Gastroesophageal sphincter (tissue), 4 donors: ENCODE measurements around the gene INSYN2A. TPM values are rescaled to one million over a fixed set of nuclear protein-coding genes. Genes with fewer than 3 reads are reported as not detected.

Experiments
- ATAC-seq: fragments of 150-250 bp; one replicate; pipeline ENCODE4 v1.9.1; 2016; ENCODE audit warnings: mild to moderate bottlenecking, moderate library complexity
- H3K27ac ChIP-seq, 4 donors: fragments of 200-600 bp; sonication (generic) in 3 of 4; 1 replicate in 3 of 4; 2 replicates in 1 of 4; pipeline ENCODE4 v1.5.1; 2016 to 2019
- H3K27me3 ChIP-seq: fragments of 200-600 bp; sonication (generic); one replicate; pipeline ENCODE4 v1.5.1; 2019
- H3K36me3 ChIP-seq, 2 donors: fragments of 200-600 bp; sonication (generic); one replicate each; pipeline ENCODE4 v1.5.1; 2019; ENCODE audit warnings: control low read depth in 1 of 2
- H3K4me1 ChIP-seq, 3 donors: fragments of 200-600 bp; sonication (generic); 1 replicate in 2 of 3; 2 replicates in 1 of 3; pipeline ENCODE4 v1.5.1; 2016 to 2019; ENCODE audit warnings: control low read depth in 2 of 3
- H3K4me3 ChIP-seq, 2 donors: fragments of 200-600 bp; sonication (generic); one replicate each; pipeline ENCODE4 v1.5.1; 2019; ENCODE audit warnings: mild to moderate bottlenecking in 1 of 2, moderate library complexity in 1 of 2
- H3K9me3 ChIP-seq, 3 donors: fragments of 200-600 bp; sonication (generic); one replicate each; pipeline ENCODE4 v1.5.1; 2017 to 2019; ENCODE audit warnings: control low read depth in 2 of 3
- EP300 ChIP-seq: sonication (generic); formaldehyde crosslinking; IDR thresholded peaks from one replicate; pipeline ENCODE4 v1.6.1; 2017; ENCODE audit warnings: antibody characterized with exemption, mild to moderate bottlenecking
- POLR2A ChIP-seq, 2 donors: fragments of 450-650 bp; IDR thresholded peaks; one replicate each; pipeline ENCODE4 v1.6.1; 2017; ENCODE audit warnings: antibody characterized with exemption in 2 of 2, mild to moderate bottlenecking in 2 of 2, moderate library complexity in 1 of 2
- POLR2AphosphoS5 ChIP-seq: sonication (generic); formaldehyde crosslinking; IDR thresholded peaks from one replicate; pipeline ENCODE4 v1.6.1; 2017; ENCODE audit warnings: antibody characterized with exemption
- WGBS, 2 donors: methylation state at CpG; one replicate each; pipeline ENCODE4 v1.1.5; 2018; ENCODE audit warnings: low coverage in 1 of 2; 5-methylcytosine and 5-hydroxymethylcytosine counted together
- total RNA-seq, 4 donors: library from RNA; depleted of rRNA; stranded (reverse); fragments of >200 nt; gene quantifications; one replicate each; pipeline ENCODE4 v1.1.0, GENCODE V29; 2016
- TF ChIP-seq, protein P1 (sequence below), 4 experiments: fragments of 200-600 bp in 2 of 4; fragments of 450-650 bp in 2 of 4; sonication (generic) in 1 of 4; IDR thresholded peaks; one replicate each; pipeline ENCODE4 v1.5.1; 2017 to 2019; ENCODE audit warnings: antibody characterized with exemption in 4 of 4, mild to moderate bottlenecking in 2 of 4, moderate library complexity in 2 of 4

The INSYN2A gene
- total RNA-seq, 4 donors from 2014 or later: 0.22 to 0.85 (median 0.40) TPM; not detected in 1

DNA sequence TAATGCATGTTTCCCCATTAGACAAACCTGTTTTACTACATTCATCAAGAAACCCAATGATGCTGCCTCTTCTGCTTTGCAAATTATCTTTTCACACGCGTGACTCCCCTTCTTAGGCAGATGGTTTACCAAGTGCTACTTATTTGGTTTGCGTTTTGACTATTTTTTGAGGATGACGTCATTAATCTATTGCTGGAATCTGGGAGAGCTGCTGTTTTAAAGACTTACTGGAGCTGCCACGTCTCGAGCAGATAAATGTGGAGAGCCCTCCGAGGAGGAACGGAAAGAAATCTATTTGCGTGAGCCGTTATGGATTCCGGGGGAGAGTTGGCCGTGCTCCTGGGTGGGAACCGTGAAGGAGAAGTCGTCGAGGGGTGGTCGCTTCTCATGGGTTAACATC lies 19.7 kb downstream of the INSYN2A start:
- Histone ChIP-seq H3K27ac (no peak overlapping the region), H3K4me1 (no peaks in the 10 kb centered on the region), H3K4me3 (no peak overlapping the region), H3K9me3 (no peaks in the 10 kb centered on the region), H3K27me3 (no peaks in the 10 kb centered on the region), H3K36me3 (peaks cover 0 to 44% of the 10 kb centered on the region in 2 donors)
- 85% methylated on average over 11 to 14 of the region's 16 CpGs for WGBS, 2 donors
- ATAC-seq: no peak
- TF ChIP-seq EP300 (no peak), POLR2AphosphoS5 (no peak), POLR2A (IDR thresholded peaks at IDR 0.05) (no peak)
- TF ChIP-seq, protein P1, sequence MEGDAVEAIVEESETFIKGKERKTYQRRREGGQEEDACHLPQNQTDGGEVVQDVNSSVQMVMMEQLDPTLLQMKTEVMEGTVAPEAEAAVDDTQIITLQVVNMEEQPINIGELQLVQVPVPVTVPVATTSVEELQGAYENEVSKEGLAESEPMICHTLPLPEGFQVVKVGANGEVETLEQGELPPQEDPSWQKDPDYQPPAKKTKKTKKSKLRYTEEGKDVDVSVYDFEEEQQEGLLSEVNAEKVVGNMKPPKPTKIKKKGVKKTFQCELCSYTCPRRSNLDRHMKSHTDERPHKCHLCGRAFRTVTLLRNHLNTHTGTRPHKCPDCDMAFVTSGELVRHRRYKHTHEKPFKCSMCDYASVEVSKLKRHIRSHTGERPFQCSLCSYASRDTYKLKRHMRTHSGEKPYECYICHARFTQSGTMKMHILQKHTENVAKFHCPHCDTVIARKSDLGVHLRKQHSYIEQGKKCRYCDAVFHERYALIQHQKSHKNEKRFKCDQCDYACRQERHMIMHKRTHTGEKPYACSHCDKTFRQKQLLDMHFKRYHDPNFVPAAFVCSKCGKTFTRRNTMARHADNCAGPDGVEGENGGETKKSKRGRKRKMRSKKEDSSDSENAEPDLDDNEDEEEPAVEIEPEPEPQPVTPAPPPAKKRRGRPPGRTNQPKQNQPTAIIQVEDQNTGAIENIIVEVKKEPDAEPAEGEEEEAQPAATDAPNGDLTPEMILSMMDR (IDR thresholded peaks at IDR 0.05): no peak

DNA sequence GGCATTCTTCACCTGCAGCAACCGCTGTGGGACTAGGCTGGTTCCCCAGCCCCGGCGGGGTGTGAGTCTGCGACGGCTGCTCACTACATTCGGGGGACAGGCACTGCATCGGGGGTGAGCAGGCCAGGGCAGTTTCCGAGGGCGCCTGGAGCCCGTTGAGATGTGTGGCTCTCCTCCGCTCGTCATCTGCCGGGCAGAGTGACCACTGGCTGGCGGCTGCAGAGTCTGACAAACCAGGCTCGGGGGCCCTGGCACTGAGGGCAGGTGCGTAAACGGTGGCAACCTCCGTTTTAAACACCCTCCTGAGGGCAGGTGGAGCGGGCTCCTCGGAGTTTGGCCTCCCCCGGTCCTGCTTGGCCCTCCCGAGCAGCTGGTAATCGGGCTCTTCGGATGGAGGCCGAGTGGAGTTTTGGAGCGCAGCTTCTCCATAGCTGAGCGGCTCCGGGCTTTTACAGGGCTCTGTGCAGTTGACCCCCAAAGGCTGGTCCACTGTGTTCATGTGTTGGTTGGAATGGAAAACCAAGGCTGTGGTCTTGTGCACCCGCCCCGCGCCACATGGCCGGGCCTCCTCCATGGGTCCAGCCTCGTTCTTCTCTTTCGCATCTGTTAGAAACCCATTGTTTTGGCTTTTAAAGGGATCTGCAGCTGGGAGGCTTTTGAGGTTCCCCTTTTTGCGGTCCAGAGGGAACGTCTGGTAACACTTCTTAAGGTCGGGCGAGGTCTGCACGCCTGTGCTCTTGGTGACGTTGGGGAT lies 20.9 kb downstream of the INSYN2A start:
- ATAC-seq: no peak

DNA sequence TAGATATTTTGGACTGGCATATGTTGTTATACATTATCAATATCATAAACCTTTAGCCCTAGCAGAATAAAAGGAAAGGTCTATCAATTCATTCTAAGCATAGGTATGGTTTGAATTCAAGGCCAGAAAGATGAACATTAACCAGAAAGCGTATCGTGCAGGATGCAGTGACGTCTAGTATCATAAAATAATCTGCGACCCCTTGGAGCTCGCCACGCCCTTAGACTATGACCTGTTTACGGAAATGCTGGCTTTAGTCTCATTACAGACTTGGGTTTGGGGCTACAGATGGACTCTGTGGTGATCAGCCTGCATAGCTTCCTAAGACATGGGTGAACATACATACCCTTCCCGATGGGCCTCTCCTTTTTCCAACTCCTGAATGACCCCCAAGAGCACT lies 21.5 kb downstream of the INSYN2A start:
- no peak overlapping the region for H3K4me3 ChIP-seq
- TF ChIP-seq, protein P1 (IDR thresholded peaks at IDR 0.05): no peak
- TF ChIP-seq POLR2AphosphoS5 (no peak), POLR2A (IDR thresholded peaks at IDR 0.05) (no peak), EP300 (no peak)
- H3K27me3 ChIP-seq: no peaks in the 10 kb centered on the region
- WGBS, 2 donors: 99% methylated on average over 7 to 8 of the region's 8 CpGs
- ATAC-seq: no peak
- H3K9me3 ChIP-seq: no peaks in the 10 kb centered on the region
- no peaks in the 10 kb centered on the region for H3K4me1 ChIP-seq
- peaks cover 0 to 44% of the 10 kb centered on the region in 2 donors for H3K36me3 ChIP-seq
- no peak overlapping the region for H3K27ac ChIP-seq

More for the DNA sequence above, 20.9 kb downstream of the INSYN2A start:
- peaks cover 0 to 44% of the 10 kb centered on the region in 2 donors for H3K36me3 ChIP-seq
- no peaks in the 10 kb centered on the region for H3K27me3 ChIP-seq
- TF ChIP-seq EP300 (no peak), POLR2A (IDR thresholded peaks at IDR 0.05) (no peak), POLR2AphosphoS5 (no peak)
- TF ChIP-seq, protein P1 (IDR thresholded peaks at IDR 0.05): no peak
- no peak overlapping the region for H3K4me3 ChIP-seq
- WGBS, 2 donors: 100% methylated on average over 5 of the region's 40 CpGs; no CpG with 5 or more reads in 1 of the 2 donors
- H3K27ac ChIP-seq: no peak overlapping the region
- no peaks in the 10 kb centered on the region for H3K4me1 ChIP-seq
- no peaks in the 10 kb centered on the region for H3K9me3 ChIP-seq

DNA sequence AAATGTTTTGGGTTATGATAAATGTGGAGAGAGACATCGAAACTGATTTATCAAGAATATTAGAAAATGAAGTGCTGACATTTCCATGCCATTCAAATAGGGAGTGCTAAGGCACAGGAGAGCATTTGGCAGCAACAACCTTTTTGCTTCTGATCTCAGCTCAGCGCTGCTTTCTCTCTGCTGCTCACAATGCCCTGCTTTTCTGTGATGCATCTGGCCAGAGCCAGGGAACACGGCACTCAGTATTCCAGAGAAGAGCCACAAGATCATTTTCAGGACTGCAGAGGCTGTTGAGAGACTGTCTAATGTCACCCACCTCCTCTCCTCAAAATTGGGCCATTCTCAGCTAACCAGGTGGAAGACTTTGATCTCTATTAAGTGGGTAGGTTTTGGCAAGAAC lies 28.1 kb downstream of the INSYN2A start:
- Histone ChIP-seq H3K4me1 (peaks cover 0 to 1% (median 0%) of the 10 kb centered on the region in 3 donors), H3K27me3 (no peaks in the 10 kb centered on the region), H3K4me3 (no peak overlapping the region), H3K9me3 (no peaks in the 10 kb centered on the region), H3K36me3 (peaks cover 0 to 5% of the 10 kb centered on the region in 2 donors), H3K27ac (no peak overlapping the region)
- ATAC-seq: no peak
- TF ChIP-seq POLR2AphosphoS5: no peak
- TF ChIP-seq POLR2A (IDR thresholded peaks at IDR 0.05): no peak
- no peak for TF ChIP-seq EP300
- WGBS, 2 donors: 80 to 86% methylated on average over 2 to 3 of the region's 3 CpGs

DNA sequence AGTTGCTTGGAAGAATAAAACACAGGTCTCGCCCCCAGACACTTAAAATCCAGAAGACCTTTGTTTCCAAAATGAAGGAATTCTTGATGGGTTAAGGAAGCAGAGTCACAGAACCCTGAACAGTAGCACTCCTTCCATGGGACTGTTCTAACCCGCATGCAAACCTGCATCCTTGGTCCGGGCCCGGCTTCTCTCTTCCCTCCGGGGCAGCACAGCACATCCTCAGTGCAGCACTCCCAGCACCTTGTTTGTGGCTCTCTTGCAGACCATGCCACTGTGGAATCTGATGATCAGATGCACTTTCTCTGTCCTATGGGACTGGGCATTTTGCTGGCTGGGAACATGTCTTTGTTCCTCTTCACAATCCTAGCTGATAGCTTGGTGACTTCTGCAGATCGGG lies 33.5 kb downstream of the INSYN2A start:
- no peaks in the 10 kb centered on the region for H3K9me3 ChIP-seq
- no peak for ATAC-seq
- 87 to 93% methylated on average over 2 to 6 of the region's 6 CpGs for WGBS, 2 donors
- H3K4me1 ChIP-seq: peaks cover 0 to 9% (median 0%) of the 10 kb centered on the region in 3 donors
- no peak overlapping the region for H3K27ac ChIP-seq
- no peak for TF ChIP-seq POLR2A (IDR thresholded peaks at IDR 0.05)
- TF ChIP-seq, protein P1 (IDR thresholded peaks at IDR 0.05): no peak
- no peak for TF ChIP-seq POLR2AphosphoS5
- no peak for TF ChIP-seq EP300
- no peak overlapping the region for H3K4me3 ChIP-seq
- H3K27me3 ChIP-seq: no peaks in the 10 kb centered on the region
- no peaks in the 10 kb centered on the region for H3K36me3 ChIP-seq
